SK-N-SH (cell line): ENCODE measurements around the gene BTBD9. TPM values are rescaled to one million over a fixed set of nuclear protein-coding genes. Genes with fewer than 3 reads are reported as not detected.

Source experiments
- CTCF ChIA-PET: fragments of 300-600, 350-600 bp; formaldehyde crosslinking; extraction: SDS; loops from one replicate; lab custom pipeline; 2021; lab: Yijun Ruan, JAX
- POLR2A ChIA-PET: fragments of 350-600 bp; sonication (Branson Sonifier 250); formaldehyde crosslinking; extraction: SDS; loops from one replicate; lab custom pipeline; 2020; ENCODE audit warnings: antibody characterized with exemption, inconsistent platforms; lab: Yijun Ruan, JAX
- DNase-seq: peaks from one replicate; pipeline ENCODE4 v3.0.0; 2012
- H2AFZ ChIP-seq: fragments of 200-600 bp; sonication (generic); 2 replicates; pipeline ENCODE4 v1.8.1; 2016; ENCODE audit warnings: antibody characterized with exemption, mild to moderate bottlenecking, low read depth
- H3F3A ChIP-seq: fragments of 200-600 bp; sonication (generic); replicated peaks from 2 replicates; pipeline ENCODE3; 2016; ENCODE audit warnings: antibody characterized with exemption, mild to moderate bottlenecking; ENCODE audit not compliant: insufficient read depth
- H3K27ac ChIP-seq, 2 experiments: fragments of 200-500 bp in 1 of 2; fragments of 200-600 bp in 1 of 2; sonication (Bioruptor generic) in 1 of 2; sonication (generic), shearing (Covaris generic) in 1 of 2; 2 replicates each; pipeline versions ENCODE4 v1.5.1 to v1.6.1; 2014 to 2016; ENCODE audit warnings: low read depth in 2 of 2, inconsistent platforms in 1 of 2, low read length in 1 of 2, mild to moderate bottlenecking in 1 of 2, mixed read lengths in 1 of 2
- H3K27me3 ChIP-seq: fragments of 200-600 bp; sonication (generic), shearing (Covaris generic); 2 replicates; pipeline ENCODE4 v1.6.1; 2016; ENCODE audit warnings: mixed run types; ENCODE audit not compliant: insufficient read depth
- H3K36me3 ChIP-seq, 2 experiments: fragments of 200-500 bp in 1 of 2; fragments of 200-600 bp in 1 of 2; sonication (Bioruptor generic) in 1 of 2; sonication (generic) in 1 of 2; replicated peaks in 1 of 2; 2 replicates each; pipeline versions ENCODE3 to v1.5.1; 2014 to 2016; ENCODE audit warnings: low read length in 1 of 2, mild to moderate bottlenecking in 1 of 2; ENCODE audit not compliant: insufficient read depth in 2 of 2, control insufficient read depth in 1 of 2
- H3K4me1 ChIP-seq, 2 experiments: fragments of 200-500 bp in 1 of 2; fragments of 200-600 bp in 1 of 2; sonication (Bioruptor generic) in 1 of 2; sonication (generic), shearing (Covaris generic) in 1 of 2; 2 replicates each; pipeline versions ENCODE4 v1.5.1 to v1.6.1; 2014 to 2016; ENCODE audit warnings: low read depth in 1 of 2, low read length in 1 of 2, mixed run types in 1 of 2; ENCODE audit not compliant: insufficient read depth in 2 of 2, control insufficient read depth in 1 of 2
- H3K4me2 ChIP-seq: fragments of 200-600 bp; sonication (generic), shearing (Covaris generic); 2 replicates; pipeline ENCODE4 v1.6.1; 2017; ENCODE audit warnings: mixed run types
- H3K4me3 ChIP-seq, 2 experiments: fragments of 200-500 bp in 1 of 2; fragments of 200-600 bp in 1 of 2; sonication (Bioruptor generic) in 1 of 2; sonication (generic), shearing (Covaris generic) in 1 of 2; 2 replicates each; pipeline versions ENCODE4 v1.5.1 to v1.8.1; 2014 to 2016; ENCODE audit warnings: low read depth in 2 of 2, inconsistent platforms in 1 of 2, low read length in 1 of 2, mild to moderate bottlenecking in 1 of 2, mixed read lengths in 1 of 2, moderate library complexity in 1 of 2
- H3K79me2 ChIP-seq: fragments of 200-600 bp; sonication (generic); 2 replicates; pipeline ENCODE4 v1.8.1; 2017; ENCODE audit warnings: mild to moderate bottlenecking; ENCODE audit not compliant: insufficient read depth
- H3K9ac ChIP-seq: fragments of 200-600 bp; sonication (generic); 2 replicates; pipeline ENCODE4 v1.6.1; 2017; ENCODE audit warnings: mixed run types
- H3K9me2 ChIP-seq: fragments of 200-600 bp; sonication (generic); 2 replicates; pipeline ENCODE4 v1.6.1; 2017; ENCODE audit warnings: mixed run types
- H3K9me3 ChIP-seq: fragments of 200-600 bp; sonication (generic); 2 replicates; pipeline ENCODE4 v1.6.1; 2017; ENCODE audit warnings: mixed run types, mild to moderate bottlenecking, moderate library complexity
- H4K20me1 ChIP-seq: fragments of 200-600 bp; sonication (generic); 2 replicates; pipeline ENCODE4 v1.6.1; 2017; ENCODE audit warnings: mild to moderate bottlenecking, mixed run types; ENCODE audit not compliant: insufficient read depth
- FOXM1 ChIP-seq: IDR thresholded peaks from 2 replicates; pipeline ENCODE4 v1.4.0; 2012; ENCODE audit warnings: low read depth, mild to moderate bottlenecking
- GATA2 ChIP-seq: sonication (generic); formaldehyde crosslinking; IDR thresholded peaks from 2 replicates; pipeline ENCODE4 v1.5.0; 2020; ENCODE audit warnings: mild to moderate bottlenecking, missing genetic modification reagents
- PBX3 ChIP-seq: IDR thresholded peaks from 2 replicates; pipeline ENCODE4; 2012
- REST ChIP-seq: IDR thresholded peaks from 2 replicates; pipeline ENCODE4 v1.6.1; 2012; ENCODE audit warnings: mild to moderate bottlenecking, low read depth, low read length, moderate library complexity
- SMC3 ChIP-seq: IDR thresholded peaks from 2 replicates; pipeline ENCODE4 v1.6.1; 2012; ENCODE audit warnings: low read depth, low read length, improper control_type of control experiment
- WGBS: methylation state at CpG from one replicate; pipeline ENCODE4 v1.1.6; 2017; ENCODE audit warnings: low lambda C conversion rate; 5-methylcytosine and 5-hydroxymethylcytosine counted together
- polyA plus RNA-seq, 3 experiments: library from polyadenylated mRNA; depleted of rRNA; stranded (reverse); fragments of >200 nt; gene quantifications; 2 replicates each; pipeline ENCODE4 v1.2.3, GENCODE V29; 2012

Gene BTBD9
- polyA plus RNA-seq, 1 of the 3 experiments (the other 2 are of a cell fraction): 2.2 TPM

- H3K79me2 ChIP-seq: no peaks in the 10 kb centered on the region
- DNase-seq: peak; percentile 42
- H3K9me2 ChIP-seq: no peaks in the 10 kb centered on the region
- peaks cover 14% of the 10 kb centered on the region for H3F3A ChIP-seq
- POLR2A ChIA-PET: no interaction called here
- peak overlapping the region in 1 of 2 experiments; percentile 74; a peak in 2 of 4 replicates for H3K27ac ChIP-seq
- no peak overlapping the region for H3K9ac ChIP-seq
- WGBS: 70% methylated on average over 6 of the region's 6 CpGs
- no peak overlapping the region for H3K4me2 ChIP-seq
- no peaks in the 10 kb centered on the region for H3K9me3 ChIP-seq
- H2AFZ ChIP-seq: no peak overlapping the region
- H3K36me3 ChIP-seq: no peaks in the 10 kb centered on the region
- H3K4me1 ChIP-seq: peaks cover 6 to 9% of the 10 kb centered on the region in 2 experiments; a peak in 2 of 4 replicates
- no peaks in the 10 kb centered on the region for H3K27me3 ChIP-seq
- CTCF ChIA-PET: interaction anchor here (1.2 kb wide), 1 partner anchor 127 kb away, joined by 3 read pairs; no protein-coding TSS in a partner anchor
- TF ChIP-seq PBX3: no peak
- TF ChIP-seq GATA2 (CRISPR knock-in tag): peak; percentile 49
- no peak for TF ChIP-seq FOXM1
- H3K4me3 ChIP-seq: no peak overlapping the region
- no peaks in the 10 kb centered on the region for H4K20me1 ChIP-seq
Observed at GRCh38 chr6:38443352-38444144, 196.2 kb downstream of the BTBD9 start.

GRCh38 chr6:38438097-38438496 is 201.6 kb downstream of the BTBD9 start:
- H3K9me3 ChIP-seq: no peaks in the 10 kb centered on the region
- peak overlapping the region in 1 of 2 experiments; percentile 75; a peak in 1 of 4 replicates for H3K27ac ChIP-seq
- no peak overlapping the region for H2AFZ ChIP-seq
- no peaks in the 10 kb centered on the region for H4K20me1 ChIP-seq
- TF ChIP-seq REST (no peak), SMC3 (no peak)
- H3F3A ChIP-seq: no peaks in the 10 kb centered on the region
- no peak overlapping the region for H3K4me2 ChIP-seq
- H3K4me1 ChIP-seq: peaks cover 3 to 13% of the 10 kb centered on the region in 2 experiments; a peak in 3 of 4 replicates
- H3K9me2 ChIP-seq: no peaks in the 10 kb centered on the region
- H3K4me3 ChIP-seq: no peak overlapping the region
- no peaks in the 10 kb centered on the region for H3K79me2 ChIP-seq
- ChIA-PET POLR2A (no interaction called here), CTCF (interaction anchor here (1.0 to 1.1 kb wide), 2 partner anchors 12 to 56 kb away, joined by 3 read pairs; no protein-coding TSS in a partner anchor)
- no peak overlapping the region for H3K9ac ChIP-seq
- 35% methylated on average over 1 of the region's 1 CpG for WGBS
- no peaks in the 10 kb centered on the region for H3K27me3 ChIP-seq
- no peak for DNase-seq
- H3K36me3 ChIP-seq: no peaks in the 10 kb centered on the region
